A673 (cell line): ENCODE data around the gene KCNK1.

Experiments
- EZH2 ChIP-seq: fragments of 200-600 bp; sonication (generic); IDR thresholded peaks from 2 replicates; pipeline ENCODE4 v1.6.1; 2017; ENCODE audit warnings: borderline replicate concordance, low read depth, mild to moderate bottlenecking, mixed read lengths, antibody characterized with exemption, low read length; ENCODE audit not compliant: poor library complexity, severe bottlenecking
- TF ChIP-seq, protein P1 (sequence below): fragments of 300-800, 200-600 bp; sonication (generic); conservative IDR thresholded peaks from 2 replicates; pipeline ENCODE4 v1.5.1; 2017; ENCODE audit warnings: low read depth, mild to moderate bottlenecking, antibody characterized with exemption, low read length, moderate library complexity, mixed read lengths

DNA sequence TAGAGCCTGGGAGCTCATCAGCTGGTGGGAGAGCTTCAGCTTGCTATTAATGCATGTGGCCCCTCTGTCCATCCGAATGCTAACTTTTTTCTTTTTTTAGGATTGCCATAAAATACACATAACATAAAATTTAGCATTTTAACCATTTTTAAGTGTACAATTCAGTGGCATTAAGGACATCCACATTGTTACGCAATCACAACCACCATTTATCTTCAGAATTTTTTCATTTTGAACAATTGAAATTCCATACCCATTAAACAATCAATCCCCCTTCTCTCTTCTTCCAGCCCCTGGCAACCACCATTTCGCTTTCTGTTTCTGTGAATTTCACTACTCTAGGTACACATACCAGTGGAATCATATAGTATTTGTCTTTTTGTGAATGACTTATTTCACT is 4.9 kb upstream of the KCNK1 start:
- TF ChIP-seq, protein P1, sequence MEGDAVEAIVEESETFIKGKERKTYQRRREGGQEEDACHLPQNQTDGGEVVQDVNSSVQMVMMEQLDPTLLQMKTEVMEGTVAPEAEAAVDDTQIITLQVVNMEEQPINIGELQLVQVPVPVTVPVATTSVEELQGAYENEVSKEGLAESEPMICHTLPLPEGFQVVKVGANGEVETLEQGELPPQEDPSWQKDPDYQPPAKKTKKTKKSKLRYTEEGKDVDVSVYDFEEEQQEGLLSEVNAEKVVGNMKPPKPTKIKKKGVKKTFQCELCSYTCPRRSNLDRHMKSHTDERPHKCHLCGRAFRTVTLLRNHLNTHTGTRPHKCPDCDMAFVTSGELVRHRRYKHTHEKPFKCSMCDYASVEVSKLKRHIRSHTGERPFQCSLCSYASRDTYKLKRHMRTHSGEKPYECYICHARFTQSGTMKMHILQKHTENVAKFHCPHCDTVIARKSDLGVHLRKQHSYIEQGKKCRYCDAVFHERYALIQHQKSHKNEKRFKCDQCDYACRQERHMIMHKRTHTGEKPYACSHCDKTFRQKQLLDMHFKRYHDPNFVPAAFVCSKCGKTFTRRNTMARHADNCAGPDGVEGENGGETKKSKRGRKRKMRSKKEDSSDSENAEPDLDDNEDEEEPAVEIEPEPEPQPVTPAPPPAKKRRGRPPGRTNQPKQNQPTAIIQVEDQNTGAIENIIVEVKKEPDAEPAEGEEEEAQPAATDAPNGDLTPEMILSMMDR: no peak
- no peak for TF ChIP-seq EZH2
